Measurements from ENCODE around the gene TMEM132C. TPM values are rescaled to one million over a fixed set of nuclear protein-coding genes. Genes with fewer than 3 reads are reported as not detected.

The TMEM132C gene
- polyA plus RNA-seq, 2 of the 4 experiments (the other 2 are of a cell fraction), result not detected

DNA sequence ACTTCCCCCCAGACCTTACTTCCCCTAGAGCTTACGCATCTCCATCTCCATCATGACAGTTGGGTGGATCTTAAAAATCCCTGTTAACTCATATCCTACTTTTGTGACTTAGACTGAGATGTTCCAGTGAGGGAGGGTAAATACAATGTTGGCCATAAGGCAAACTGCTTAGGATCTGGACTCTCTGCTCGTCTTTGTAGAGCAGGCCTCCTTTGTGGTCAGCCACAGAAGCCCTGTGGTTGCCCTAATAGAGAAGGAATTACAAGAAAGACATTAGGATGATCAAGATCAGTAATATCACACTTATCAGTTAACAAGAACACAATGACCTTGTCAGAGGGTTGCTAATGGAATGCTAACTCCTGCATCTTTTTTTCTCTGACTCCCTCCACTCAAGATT is 52.0 kb downstream of the TMEM132C start:
- Histone ChIP-seq H3K4me3 (no peak overlapping the region), H3K4me2 (no peak overlapping the region), H3K9me3 (0 out of 3 replicates have a peak, but pooled peaks cover 5% of the 10 kb centered on the region), H3K4me1 (no peaks in the 10 kb centered on the region), H3K27ac (no peak overlapping the region)
- POLR2A ChIA-PET, result no interaction called here
- CTCF ChIA-PET, result no interaction called here
- FAIRE-seq (no peak), ATAC-seq (no peak), DNase-seq (ENCODE audit: low read depth in 1 of 2, low spot score in 1 of 2) (no peak)
- TF ChIP-seq ESRRA (IDR thresholded peaks at IDR 0.05; ENCODE audit: borderline replicate concordance, low read length) (no peak), ZSCAN20 (CRISPR knock-in tag; IDR thresholded peaks at IDR 0.05) (no peak), ZNF302 (CRISPR knock-in tag; IDR thresholded peaks at IDR 0.05) (no peak), KDM1A (IDR thresholded peaks at IDR 0.05; ENCODE audit: low read depth) (no peak), CEBPB (IDR thresholded peaks at IDR 0.05) (no peak), HOXA7 (CRISPR knock-in tag; IDR thresholded peaks at IDR 0.05) (no peak), NR3C1 (IDR thresholded peaks at IDR 0.05) (no peak), NPAS2 (CRISPR knock-in tag; IDR thresholded peaks at IDR 0.05; ENCODE audit: borderline replicate concordance) (no peak)
- TF ChIP-seq, protein P1, sequence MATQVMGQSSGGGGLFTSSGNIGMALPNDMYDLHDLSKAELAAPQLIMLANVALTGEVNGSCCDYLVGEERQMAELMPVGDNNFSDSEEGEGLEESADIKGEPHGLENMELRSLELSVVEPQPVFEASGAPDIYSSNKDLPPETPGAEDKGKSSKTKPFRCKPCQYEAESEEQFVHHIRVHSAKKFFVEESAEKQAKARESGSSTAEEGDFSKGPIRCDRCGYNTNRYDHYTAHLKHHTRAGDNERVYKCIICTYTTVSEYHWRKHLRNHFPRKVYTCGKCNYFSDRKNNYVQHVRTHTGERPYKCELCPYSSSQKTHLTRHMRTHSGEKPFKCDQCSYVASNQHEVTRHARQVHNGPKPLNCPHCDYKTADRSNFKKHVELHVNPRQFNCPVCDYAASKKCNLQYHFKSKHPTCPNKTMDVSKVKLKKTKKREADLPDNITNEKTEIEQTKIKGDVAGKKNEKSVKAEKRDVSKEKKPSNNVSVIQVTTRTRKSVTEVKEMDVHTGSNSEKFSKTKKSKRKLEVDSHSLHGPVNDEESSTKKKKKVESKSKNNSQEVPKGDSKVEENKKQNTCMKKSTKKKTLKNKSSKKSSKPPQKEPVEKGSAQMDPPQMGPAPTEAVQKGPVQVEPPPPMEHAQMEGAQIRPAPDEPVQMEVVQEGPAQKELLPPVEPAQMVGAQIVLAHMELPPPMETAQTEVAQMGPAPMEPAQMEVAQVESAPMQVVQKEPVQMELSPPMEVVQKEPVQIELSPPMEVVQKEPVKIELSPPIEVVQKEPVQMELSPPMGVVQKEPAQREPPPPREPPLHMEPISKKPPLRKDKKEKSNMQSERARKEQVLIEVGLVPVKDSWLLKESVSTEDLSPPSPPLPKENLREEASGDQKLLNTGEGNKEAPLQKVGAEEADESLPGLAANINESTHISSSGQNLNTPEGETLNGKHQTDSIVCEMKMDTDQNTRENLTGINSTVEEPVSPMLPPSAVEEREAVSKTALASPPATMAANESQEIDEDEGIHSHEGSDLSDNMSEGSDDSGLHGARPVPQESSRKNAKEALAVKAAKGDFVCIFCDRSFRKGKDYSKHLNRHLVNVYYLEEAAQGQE (IDR thresholded peaks at IDR 0.05), result no peak
- TF ChIP-seq, protein P2, sequence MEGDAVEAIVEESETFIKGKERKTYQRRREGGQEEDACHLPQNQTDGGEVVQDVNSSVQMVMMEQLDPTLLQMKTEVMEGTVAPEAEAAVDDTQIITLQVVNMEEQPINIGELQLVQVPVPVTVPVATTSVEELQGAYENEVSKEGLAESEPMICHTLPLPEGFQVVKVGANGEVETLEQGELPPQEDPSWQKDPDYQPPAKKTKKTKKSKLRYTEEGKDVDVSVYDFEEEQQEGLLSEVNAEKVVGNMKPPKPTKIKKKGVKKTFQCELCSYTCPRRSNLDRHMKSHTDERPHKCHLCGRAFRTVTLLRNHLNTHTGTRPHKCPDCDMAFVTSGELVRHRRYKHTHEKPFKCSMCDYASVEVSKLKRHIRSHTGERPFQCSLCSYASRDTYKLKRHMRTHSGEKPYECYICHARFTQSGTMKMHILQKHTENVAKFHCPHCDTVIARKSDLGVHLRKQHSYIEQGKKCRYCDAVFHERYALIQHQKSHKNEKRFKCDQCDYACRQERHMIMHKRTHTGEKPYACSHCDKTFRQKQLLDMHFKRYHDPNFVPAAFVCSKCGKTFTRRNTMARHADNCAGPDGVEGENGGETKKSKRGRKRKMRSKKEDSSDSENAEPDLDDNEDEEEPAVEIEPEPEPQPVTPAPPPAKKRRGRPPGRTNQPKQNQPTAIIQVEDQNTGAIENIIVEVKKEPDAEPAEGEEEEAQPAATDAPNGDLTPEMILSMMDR (IDR thresholded peaks at IDR 0.05), result no peak
- TF ChIP-seq, protein P3, sequence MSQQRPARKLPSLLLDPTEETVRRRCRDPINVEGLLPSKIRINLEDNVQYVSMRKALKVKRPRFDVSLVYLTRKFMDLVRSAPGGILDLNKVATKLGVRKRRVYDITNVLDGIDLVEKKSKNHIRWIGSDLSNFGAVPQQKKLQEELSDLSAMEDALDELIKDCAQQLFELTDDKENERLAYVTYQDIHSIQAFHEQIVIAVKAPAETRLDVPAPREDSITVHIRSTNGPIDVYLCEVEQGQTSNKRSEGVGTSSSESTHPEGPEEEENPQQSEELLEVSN (IDR thresholded peaks at IDR 0.05; ENCODE audit: borderline replicate concordance, low read depth), result no peak
- TF ChIP-seq, protein P4, sequence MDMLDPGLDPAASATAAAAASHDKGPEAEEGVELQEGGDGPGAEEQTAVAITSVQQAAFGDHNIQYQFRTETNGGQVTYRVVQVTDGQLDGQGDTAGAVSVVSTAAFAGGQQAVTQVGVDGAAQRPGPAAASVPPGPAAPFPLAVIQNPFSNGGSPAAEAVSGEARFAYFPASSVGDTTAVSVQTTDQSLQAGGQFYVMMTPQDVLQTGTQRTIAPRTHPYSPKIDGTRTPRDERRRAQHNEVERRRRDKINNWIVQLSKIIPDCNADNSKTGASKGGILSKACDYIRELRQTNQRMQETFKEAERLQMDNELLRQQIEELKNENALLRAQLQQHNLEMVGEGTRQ (IDR thresholded peaks at IDR 0.05), result no peak
- 9% methylated on average over 2 of the region's 2 CpGs for WGBS (ENCODE audit: missing lambda C conversion rate)

DNA sequence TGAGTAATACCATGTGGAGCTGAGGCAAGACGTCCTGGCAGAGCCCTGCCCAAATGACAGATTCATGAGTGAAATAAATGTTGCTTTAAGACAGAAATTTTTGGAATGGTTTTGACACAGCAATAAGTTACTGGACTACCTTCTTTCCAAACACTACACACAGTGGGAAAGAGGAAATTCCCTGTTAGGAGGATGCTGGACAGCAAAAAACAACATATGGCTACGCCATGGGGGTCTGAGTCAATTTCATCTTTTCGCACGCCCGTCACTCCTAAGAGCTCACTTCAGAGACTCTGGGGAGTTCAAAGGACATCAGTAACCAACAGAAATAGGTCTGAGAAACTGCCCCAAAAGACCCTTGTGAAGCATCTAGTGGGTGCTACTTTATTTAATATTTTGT is 55.4 kb downstream of the TMEM132C start:
- Histone ChIP-seq H3K9me3 (0 out of 3 replicates have a peak, but pooled peaks cover 5% of the 10 kb centered on the region), H3K4me3 (no peak overlapping the region), H3K4me1 (no peaks in the 10 kb centered on the region), H3K4me2 (no peak overlapping the region), H3K27ac (no peak overlapping the region)
- ATAC-seq (no peak), DNase-seq (ENCODE audit: low read depth in 1 of 2, low spot score in 1 of 2) (no peak), FAIRE-seq (no peak)
- ChIA-PET POLR2A (no interaction called here), CTCF (no interaction called here)
- 7% methylated on average over 5 of the region's 5 CpGs for WGBS (ENCODE audit: missing lambda C conversion rate)
- TF ChIP-seq, protein P5, sequence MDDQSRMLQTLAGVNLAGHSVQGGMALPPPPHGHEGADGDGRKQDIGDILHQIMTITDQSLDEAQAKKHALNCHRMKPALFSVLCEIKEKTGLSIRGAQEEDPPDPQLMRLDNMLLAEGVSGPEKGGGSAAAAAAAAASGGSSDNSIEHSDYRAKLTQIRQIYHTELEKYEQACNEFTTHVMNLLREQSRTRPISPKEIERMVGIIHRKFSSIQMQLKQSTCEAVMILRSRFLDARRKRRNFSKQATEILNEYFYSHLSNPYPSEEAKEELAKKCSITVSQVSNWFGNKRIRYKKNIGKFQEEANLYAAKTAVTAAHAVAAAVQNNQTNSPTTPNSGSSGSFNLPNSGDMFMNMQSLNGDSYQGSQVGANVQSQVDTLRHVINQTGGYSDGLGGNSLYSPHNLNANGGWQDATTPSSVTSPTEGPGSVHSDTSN (IDR thresholded peaks at IDR 0.05), result no peak
- TF ChIP-seq HOXB13 (CRISPR knock-in tag; IDR thresholded peaks at IDR 0.05; ENCODE audit: low read depth), result no peak
- TF ChIP-seq HEYL (CRISPR knock-in tag; IDR thresholded peaks at IDR 0.05), result no peak
- TF ChIP-seq, protein P6, sequence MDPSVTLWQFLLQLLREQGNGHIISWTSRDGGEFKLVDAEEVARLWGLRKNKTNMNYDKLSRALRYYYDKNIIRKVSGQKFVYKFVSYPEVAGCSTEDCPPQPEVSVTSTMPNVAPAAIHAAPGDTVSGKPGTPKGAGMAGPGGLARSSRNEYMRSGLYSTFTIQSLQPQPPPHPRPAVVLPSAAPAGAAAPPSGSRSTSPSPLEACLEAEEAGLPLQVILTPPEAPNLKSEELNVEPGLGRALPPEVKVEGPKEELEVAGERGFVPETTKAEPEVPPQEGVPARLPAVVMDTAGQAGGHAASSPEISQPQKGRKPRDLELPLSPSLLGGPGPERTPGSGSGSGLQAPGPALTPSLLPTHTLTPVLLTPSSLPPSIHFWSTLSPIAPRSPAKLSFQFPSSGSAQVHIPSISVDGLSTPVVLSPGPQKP (IDR thresholded peaks at IDR 0.05; ENCODE audit: low read depth, low read length), result no peak
- TF ChIP-seq, protein P1 (IDR thresholded peaks at IDR 0.05), result no peak
- TF ChIP-seq KDM1A (IDR thresholded peaks at IDR 0.05; ENCODE audit: low read depth), result no peak
